RPMI7951 (cell line): ENCODE results near the gene GRK4. TPM values are rescaled to one million over a fixed set of nuclear protein-coding genes. Genes with fewer than 3 reads are reported as not detected.
"Not testable (repeated sequence)": the region's sequence is repeated elsewhere in the genome, so short reads cannot be mapped to it uniquely, and the experiment has no call there.

Source experiments
- DNase-seq: peaks from one replicate; pipeline ENCODE4 v3.0.0-alpha.2; 2012; ENCODE audit warnings: low read depth
- total RNA-seq: library from RNA; depleted of rRNA; stranded (reverse); fragments of >200 nt; shearing (Covaris generic); gene quantifications from 2 replicates; pipeline ENCODE4 v1.2.3, GENCODE V29; 2014

GRK4 gene
- total RNA-seq, 1 experiment from 2014 or later, result 3.6 TPM

- DNase-seq, result no peak
These were observed 22.0 kb upstream of the GRK4 start for GRCh38 chr4:2941138-2942036.

- DNase-seq, result no peak
These were observed 21.3 kb upstream of the GRK4 start for GRCh38 chr4:2942037-2942531.

- no peak for DNase-seq
These were observed 20.6 kb upstream of the GRK4 start for GRCh38 chr4:2942532-2943363.

GRCh38 chr4:2943364-2944090, 19.8 kb upstream of the GRK4 start:
- DNase-seq, result no peak

GRCh38 chr4:2944091-2944482, 19.3 kb upstream of the GRK4 start:
- DNase-seq, result no peak

- DNase-seq, result no peak
These were observed 18.5 kb upstream of the GRK4 start for GRCh38 chr4:2944586-2945526.

- DNase-seq, result not testable (repeated sequence)
These were observed 17.5 kb upstream of the GRK4 start for GRCh38 chr4:2945619-2946604.

- no peak for DNase-seq
These were observed 16.4 kb upstream of the GRK4 start for GRCh38 chr4:2946812-2947600.

- no peak for DNase-seq
These were observed 15.4 kb upstream of the GRK4 start for GRCh38 chr4:2947926-2948325.

- peak; percentile 30 for DNase-seq
These were observed 14.2 kb upstream of the GRK4 start for GRCh38 chr4:2948895-2949781.

- DNase-seq, result no peak
These were observed 13.6 kb upstream of the GRK4 start for GRCh38 chr4:2949782-2950125.

GRCh38 chr4:2950221-2950989, 13.0 kb upstream of the GRK4 start:
- no peak for DNase-seq

GRCh38 chr4:2953496-2953895, 9.9 kb upstream of the GRK4 start:
- no peak for DNase-seq

- DNase-seq, result no peak
These were observed 8.8 kb upstream of the GRK4 start for GRCh38 chr4:2954358-2955185.

- DNase-seq, result not testable (repeated sequence)
These were observed 8.0 kb upstream of the GRK4 start for GRCh38 chr4:2955186-2956044.
